GM19438 (cell line): ENCODE measurements around the gene ELF2.
A peak's percentile ranks its signal among the peaks of the same experiment; 100 is the strongest.
"Not testable (repeated sequence)": the region's sequence is repeated elsewhere in the genome, so short reads cannot be mapped to it uniquely, and the experiment has no call there.

ENCODE experiments used
- ATAC-seq: cut with Tn5 transposase; IDR thresholded peaks from one replicate; pipeline ENCODE4 v1.9.1; 2021; ENCODE audit warnings: low read depth; ENCODE audit not compliant: unreplicated experiment

Gene ELF2

DNA sequence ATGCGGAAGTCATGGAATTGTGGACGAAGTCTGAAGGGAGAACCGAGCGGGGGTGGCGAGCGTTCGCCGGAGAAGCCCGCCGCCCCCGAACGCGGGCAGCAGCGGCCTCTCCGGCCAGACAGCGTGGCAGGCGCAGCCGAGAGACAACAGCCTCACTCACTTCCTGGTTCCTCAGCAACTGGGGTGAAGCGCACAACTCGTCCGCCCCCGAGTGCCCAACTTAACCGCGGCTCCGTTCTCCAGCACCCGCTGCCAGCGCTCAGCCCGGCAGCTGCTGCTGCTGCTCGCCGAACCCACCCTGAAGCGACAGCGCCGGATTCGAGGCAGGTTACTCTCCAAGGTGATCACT lies 93.4 kb downstream of the ELF2 start:
- peak; percentile 29 for ATAC-seq

- ATAC-seq: peak; percentile 81
Measured at GRCh38 chr4:139082750-139083606, 94.0 kb downstream of the ELF2 start.

DNA sequence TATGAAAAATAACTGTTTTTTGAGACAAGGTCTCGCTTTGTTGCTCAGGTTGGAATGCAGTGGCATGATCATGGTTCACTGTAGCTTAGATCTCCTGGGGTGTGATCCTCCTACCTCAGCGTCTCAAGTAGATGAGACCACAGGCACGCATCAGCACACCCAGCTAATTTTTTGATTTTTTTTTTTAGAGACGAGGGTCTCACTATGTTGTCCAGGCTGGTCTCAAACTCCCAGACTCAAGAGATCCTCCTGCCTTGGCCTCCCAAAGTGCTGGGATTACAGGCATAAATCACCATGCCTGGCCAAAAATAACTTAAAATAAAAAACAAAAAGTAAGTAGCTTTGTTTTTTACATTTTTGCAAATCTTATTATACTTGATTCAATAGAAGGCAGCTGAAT lies 98.1 kb downstream of the ELF2 start:
- no peak for ATAC-seq

- no peak for ATAC-seq
Measured at GRCh38 chr4:139077567-139078355, 99.3 kb downstream of the ELF2 start.

- no peak for ATAC-seq
Measured at GRCh38 chr4:139076016-139076744, 100.8 kb downstream of the ELF2 start.

DNA sequence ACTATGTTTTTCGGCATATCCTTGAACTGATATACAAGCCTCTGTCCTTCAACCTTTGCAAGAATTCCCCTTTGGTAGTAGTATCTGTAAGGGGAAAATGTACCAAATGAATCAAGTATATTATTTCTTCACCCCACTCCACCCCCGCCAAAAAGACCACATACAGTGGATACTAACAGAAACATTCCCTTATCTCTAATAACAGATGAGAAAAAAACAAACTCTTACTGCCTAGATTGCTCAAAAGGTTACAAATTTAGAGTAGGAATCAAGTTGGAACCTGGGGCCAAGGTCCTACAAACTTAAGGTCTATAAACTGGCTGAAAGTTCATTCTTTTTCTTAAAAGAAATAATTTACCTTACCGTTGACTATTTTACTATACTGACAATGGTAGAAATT lies 116.4 kb downstream of the ELF2 start:
- no peak for ATAC-seq

- not testable (repeated sequence) for ATAC-seq
Measured at GRCh38 chr4:139059026-139059425, 118.0 kb downstream of the ELF2 start.

DNA sequence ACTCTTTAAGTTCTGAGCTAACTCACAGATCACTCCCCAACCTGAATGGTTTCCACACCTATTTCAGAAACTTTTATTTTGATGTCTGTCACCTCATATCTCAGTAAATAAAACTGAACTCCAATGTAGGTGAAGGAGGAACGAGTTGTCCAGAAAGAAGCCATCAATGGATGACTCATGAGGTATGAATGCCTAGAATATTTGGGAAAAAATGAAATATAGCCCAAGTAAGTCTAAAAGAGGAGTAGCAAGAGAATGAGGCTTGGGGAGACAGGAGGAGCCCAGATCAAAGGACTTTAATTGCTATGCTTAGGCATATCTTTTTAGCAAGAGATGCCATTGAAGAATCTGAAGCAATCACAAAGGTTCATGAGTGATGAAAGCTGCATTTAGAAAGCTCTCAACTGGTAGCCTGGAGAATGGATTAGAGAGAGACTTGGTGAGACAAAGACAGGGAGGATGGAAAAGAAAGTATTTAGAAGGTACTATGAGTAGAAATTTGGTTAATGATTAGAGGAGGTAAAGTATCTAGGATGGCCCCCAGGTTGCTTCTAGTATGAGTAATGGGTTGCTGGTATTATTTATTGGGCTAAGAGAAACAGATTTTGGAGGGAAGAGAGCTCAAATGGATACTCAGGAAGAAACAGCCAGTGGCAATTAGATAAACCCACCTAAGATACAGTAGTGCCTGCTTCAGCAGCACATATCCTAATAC lies 122.1 kb downstream of the ELF2 start:
- ATAC-seq: no peak

- ATAC-seq: no peak
Measured at GRCh38 chr4:139053909-139054308, 123.1 kb downstream of the ELF2 start.

DNA sequence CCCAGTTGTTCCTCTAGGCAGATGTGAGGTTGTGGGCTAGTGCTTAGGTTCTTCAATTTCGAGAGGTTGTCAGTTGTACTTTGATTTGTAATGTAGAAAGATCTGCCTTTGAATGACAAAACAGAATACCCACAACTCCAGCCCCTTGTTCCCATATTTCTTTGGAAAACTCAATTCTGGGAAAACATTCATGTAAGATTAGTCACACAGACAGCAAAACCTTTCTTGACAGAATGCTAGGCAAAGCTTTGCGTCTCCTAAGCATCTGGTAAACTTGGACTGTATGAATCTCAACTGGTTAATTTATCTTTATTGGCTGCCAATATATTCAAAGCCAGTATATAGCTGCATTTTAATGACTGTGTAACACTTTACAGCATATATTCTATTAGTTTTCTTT lies 126.6 kb downstream of the ELF2 start:
- ATAC-seq: no peak

GRCh38 chr4:139048026-139048425 lies 129.0 kb downstream of the ELF2 start:
- ATAC-seq: no peak

DNA sequence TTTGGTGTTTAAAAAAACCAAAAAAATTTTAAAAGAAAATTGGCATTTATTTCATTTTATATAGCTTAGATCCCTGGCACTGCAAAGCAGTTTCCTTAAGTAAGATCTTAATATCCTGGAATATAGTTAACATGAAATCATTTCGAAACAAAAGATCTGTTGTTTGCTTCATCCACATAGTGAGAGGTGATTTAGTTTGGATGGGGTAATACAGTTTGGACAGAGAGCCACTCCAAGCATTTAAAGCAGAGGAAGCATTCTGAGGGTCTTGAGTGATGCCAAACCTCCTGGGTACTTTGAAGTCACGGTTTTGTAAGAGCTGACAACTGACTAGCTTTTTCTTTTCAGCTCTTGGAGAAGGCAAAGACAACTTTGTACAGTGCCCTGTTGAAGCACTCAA lies 132.7 kb downstream of the ELF2 start:
- no peak for ATAC-seq

- no peak for ATAC-seq
Measured at GRCh38 chr4:139042981-139043460, 134.0 kb downstream of the ELF2 start.

DNA sequence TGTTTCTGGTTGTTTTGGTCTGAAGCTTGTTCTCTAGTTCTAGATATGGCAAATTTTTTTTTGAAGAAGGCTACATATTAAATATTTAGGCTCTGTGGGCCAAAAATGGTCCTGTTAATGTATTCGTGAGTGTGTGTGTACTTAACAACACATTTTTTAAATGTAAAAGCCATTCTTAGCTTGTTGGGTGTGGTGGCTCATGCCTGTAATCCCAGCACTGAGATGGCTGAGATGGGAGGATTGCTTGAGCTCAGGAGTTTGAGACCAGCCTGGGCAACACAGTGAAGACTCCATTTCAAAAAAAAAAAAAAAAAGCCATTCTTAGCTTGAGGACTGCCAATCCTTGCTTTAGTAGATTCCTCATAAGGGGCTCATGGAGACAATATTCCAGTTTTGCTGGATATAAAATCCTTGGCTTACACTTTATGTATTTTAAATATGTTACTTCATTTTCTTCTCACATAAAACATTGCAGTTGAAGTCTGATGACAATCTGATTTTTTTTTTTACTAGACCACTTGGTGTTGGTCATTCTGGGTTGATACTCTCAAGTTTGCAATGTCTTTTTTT lies 138.1 kb downstream of the ELF2 start:
- ATAC-seq: no peak

GRCh38 chr4:139036885-139037284 lies 140.1 kb downstream of the ELF2 start:
- no peak for ATAC-seq

GRCh38 chr4:139035650-139036049 lies 141.4 kb downstream of the ELF2 start:
- ATAC-seq: no peak

DNA sequence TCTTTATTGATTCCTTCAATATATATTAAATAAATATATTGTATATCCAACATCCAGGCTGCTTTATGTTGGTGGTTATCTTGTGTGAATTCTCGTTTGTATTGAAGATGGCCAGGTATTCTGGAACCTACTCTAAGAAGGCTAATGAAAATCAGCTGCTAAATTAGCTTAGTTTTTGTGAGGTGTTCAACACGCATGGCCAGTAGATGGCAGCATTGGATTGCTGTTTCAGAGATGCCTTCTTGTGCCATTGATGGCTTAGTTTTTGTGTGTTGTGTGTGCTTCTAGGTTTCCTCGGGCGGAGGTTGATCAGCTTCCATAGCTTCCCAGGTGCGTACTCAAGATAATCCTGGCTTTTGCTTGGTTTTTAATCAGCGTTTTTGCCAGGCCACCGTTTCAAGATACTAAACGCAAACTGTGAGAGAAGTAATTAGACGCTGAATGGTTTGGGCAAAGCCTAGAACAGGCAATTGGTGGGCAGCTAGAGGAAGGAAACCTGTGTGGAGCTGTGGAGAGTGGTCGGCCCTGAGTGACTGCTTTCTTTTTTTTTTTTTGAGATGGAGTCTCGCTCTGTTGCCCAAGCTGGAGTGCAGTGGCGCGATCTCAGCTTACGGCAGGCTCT lies 146.3 kb downstream of the ELF2 start:
- ATAC-seq: peak; percentile 76

GRCh38 chr4:139029866-139030363 lies 147.1 kb downstream of the ELF2 start:
- not testable (repeated sequence) for ATAC-seq

DNA sequence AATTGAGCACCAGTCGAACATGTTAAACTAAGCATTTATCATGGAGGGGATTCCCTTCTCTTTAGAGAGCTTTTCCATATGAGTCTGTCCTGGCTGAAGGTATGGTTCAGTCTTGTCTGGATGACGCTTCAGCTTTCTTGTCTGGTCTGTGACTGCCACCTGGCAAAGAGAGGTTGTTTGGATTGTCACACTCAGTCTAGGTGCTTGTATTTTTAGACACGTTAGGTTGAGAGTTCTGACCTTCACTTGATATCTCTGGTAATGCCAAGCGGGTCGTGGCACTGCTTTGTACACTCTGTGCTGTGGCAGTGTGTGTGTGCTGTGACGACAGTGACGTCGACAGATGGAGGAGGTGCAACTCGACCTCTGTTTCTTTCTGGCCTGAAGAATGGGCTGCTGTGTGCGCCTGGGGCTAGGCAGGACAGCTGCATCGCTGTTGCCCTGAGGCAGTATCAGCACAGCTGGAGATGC lies 148.8 kb downstream of the ELF2 start:
- no peak for ATAC-seq
